Activated naive CD8-positive, alpha-beta T cell (primary cell): ENCODE results near the gene METTL4.

Experiments
- H3K27ac Mint-ChIP-seq: one replicate; pipeline ENCODE4 v1.8.0; 2021; ENCODE audit warnings: mixed read lengths
- H3K27me3 Mint-ChIP-seq: one replicate; pipeline ENCODE4 v1.8.0; 2021; ENCODE audit warnings: mixed read lengths
- H3K36me3 Mint-ChIP-seq: one replicate; pipeline ENCODE4 v1.8.0; 2021; ENCODE audit warnings: mixed read lengths
- H3K4me1 Mint-ChIP-seq: one replicate; pipeline ENCODE4 v1.8.0; 2021; ENCODE audit warnings: low read depth, mixed read lengths
- H3K4me3 Mint-ChIP-seq: one replicate; pipeline ENCODE4 v1.8.0; 2021; ENCODE audit warnings: mild to moderate bottlenecking, mixed read lengths
- H3K9me3 Mint-ChIP-seq: one replicate; pipeline ENCODE4 v1.8.0; 2021; ENCODE audit warnings: low read depth, mixed read lengths

The METTL4 gene

GRCh38 chr18:2571200-2572170 lies at the start of gene METTL4, which contains the start of gene NDC80:
TSS of gene METTL4 (minus strand) at chr18:2571505. CDS start at chr18:2567216, 4,289 bp downstream.
TSS of gene NDC80 (plus strand) at chr18:2571557. CDS start at chr18:2572986, 1,429 bp downstream.
- Mint-ChIP-seq H3K9me3 (no peaks in the 10 kb centered on the region), H3K4me3 (peak within 1 kb of the TSS; percentile 100), H3K4me1 (peaks cover 55% of the 10 kb centered on the region), H3K36me3 (peaks cover 6% of the 10 kb centered on the region), H3K27me3 (no peaks in the 10 kb centered on the region), H3K27ac (peak within 1 kb of the TSS; percentile 99)

- H3K4me1 Mint-ChIP-seq, result peaks cover 5% of the 10 kb centered on the region
- H3K27ac Mint-ChIP-seq, result no peak overlapping the region
- peaks cover 11% of the 10 kb centered on the region for H3K36me3 Mint-ChIP-seq
- peaks cover 3% of the 10 kb centered on the region for H3K9me3 Mint-ChIP-seq
- H3K27me3 Mint-ChIP-seq, result no peaks in the 10 kb centered on the region
- H3K4me3 Mint-ChIP-seq, result no peak overlapping the region
Observed at GRCh38 chr18:2618009-2618408, 46.7 kb upstream of the METTL4 start.

- peaks cover 11% of the 10 kb centered on the region for H3K36me3 Mint-ChIP-seq
- H3K27me3 Mint-ChIP-seq, result no peaks in the 10 kb centered on the region
- no peak overlapping the region for H3K4me3 Mint-ChIP-seq
Observed at GRCh38 chr18:2617401-2617998, 46.2 kb upstream of the METTL4 start.

GRCh38 chr18:2612996-2613395 lies 41.7 kb upstream of the METTL4 start:
- Mint-ChIP-seq H3K4me1 (peaks cover 23% of the 10 kb centered on the region), H3K27ac (no peak overlapping the region), H3K4me3 (no peak overlapping the region), H3K9me3 (peaks cover 3% of the 10 kb centered on the region), H3K36me3 (peaks cover 11% of the 10 kb centered on the region), H3K27me3 (no peaks in the 10 kb centered on the region)

More at GRCh38 chr18:2617401-2617998, 46.2 kb upstream of the METTL4 start:
- H3K9me3 Mint-ChIP-seq, result peaks cover 3% of the 10 kb centered on the region
- H3K27ac Mint-ChIP-seq, result no peak overlapping the region
- peaks cover 7% of the 10 kb centered on the region for H3K4me1 Mint-ChIP-seq

GRCh38 chr18:2610549-2610948 lies 39.2 kb upstream of the METTL4 start:
- Mint-ChIP-seq H3K4me3 (no peak overlapping the region), H3K27ac (no peak overlapping the region), H3K9me3 (peaks cover 3% of the 10 kb centered on the region), H3K4me1 (peaks cover 34% of the 10 kb centered on the region), H3K36me3 (peaks cover 9% of the 10 kb centered on the region), H3K27me3 (no peaks in the 10 kb centered on the region)

GRCh38 chr18:2609604-2610003 lies 38.3 kb upstream of the METTL4 start:
- Mint-ChIP-seq H3K4me1 (peaks cover 44% of the 10 kb centered on the region), H3K27ac (peak overlapping the region; percentile 35), H3K9me3 (no peaks in the 10 kb centered on the region), H3K27me3 (no peaks in the 10 kb centered on the region), H3K4me3 (no peak overlapping the region), H3K36me3 (peaks cover under 1% of the 10 kb centered on the region)

- H3K27ac Mint-ChIP-seq, result peak overlapping the region; percentile 94
- H3K4me1 Mint-ChIP-seq, result peaks cover 60% of the 10 kb centered on the region
- H3K27me3 Mint-ChIP-seq, result no peaks in the 10 kb centered on the region
- peak overlapping the region; percentile 74 for H3K4me3 Mint-ChIP-seq
- peaks cover 2% of the 10 kb centered on the region for H3K36me3 Mint-ChIP-seq
- H3K9me3 Mint-ChIP-seq, result no peaks in the 10 kb centered on the region
Observed at GRCh38 chr18:2606335-2606734, 35.0 kb upstream of the METTL4 start.

- no peak overlapping the region for H3K4me3 Mint-ChIP-seq
- peaks cover 2% of the 10 kb centered on the region for H3K36me3 Mint-ChIP-seq
- H3K4me1 Mint-ChIP-seq, result peaks cover 66% of the 10 kb centered on the region
Observed at GRCh38 chr18:2602844-2603243, 31.5 kb upstream of the METTL4 start.

GRCh38 chr18:2597639-2598038 lies 26.3 kb upstream of the METTL4 start:
- H3K9me3 Mint-ChIP-seq, result peaks cover 3% of the 10 kb centered on the region
- no peaks in the 10 kb centered on the region for H3K27me3 Mint-ChIP-seq
- peaks cover 63% of the 10 kb centered on the region for H3K4me1 Mint-ChIP-seq
- peak overlapping the region; percentile 62 for H3K27ac Mint-ChIP-seq
- H3K4me3 Mint-ChIP-seq, result no peak overlapping the region
- H3K36me3 Mint-ChIP-seq, result peaks cover 5% of the 10 kb centered on the region

More at GRCh38 chr18:2602844-2603243, 31.5 kb upstream of the METTL4 start:
- Mint-ChIP-seq H3K27me3 (no peaks in the 10 kb centered on the region), H3K27ac (peak overlapping the region; percentile 88), H3K9me3 (no peaks in the 10 kb centered on the region)

- Mint-ChIP-seq H3K27me3 (no peaks in the 10 kb centered on the region), H3K36me3 (peaks cover 7% of the 10 kb centered on the region), H3K4me1 (peaks cover 69% of the 10 kb centered on the region)
Observed at GRCh38 chr18:2590303-2590702, 19.0 kb upstream of the METTL4 start.

GRCh38 chr18:2589345-2590068 lies 18.2 kb upstream of the METTL4 start:
- no peaks in the 10 kb centered on the region for H3K27me3 Mint-ChIP-seq
- peaks cover 7% of the 10 kb centered on the region for H3K36me3 Mint-ChIP-seq
- H3K27ac Mint-ChIP-seq, result peak overlapping the region; percentile 94
- H3K4me1 Mint-ChIP-seq, result peaks cover 63% of the 10 kb centered on the region
- H3K4me3 Mint-ChIP-seq, result peak overlapping the region; percentile 82
- H3K9me3 Mint-ChIP-seq, result no peaks in the 10 kb centered on the region

More at GRCh38 chr18:2590303-2590702, 19.0 kb upstream of the METTL4 start:
- Mint-ChIP-seq H3K27ac (peak overlapping the region; percentile 89), H3K9me3 (no peaks in the 10 kb centered on the region), H3K4me3 (peak overlapping the region; percentile 66)

- peak overlapping the region; percentile 94 for H3K27ac Mint-ChIP-seq
- H3K4me3 Mint-ChIP-seq, result peak overlapping the region; percentile 82
- H3K9me3 Mint-ChIP-seq, result no peaks in the 10 kb centered on the region
- H3K36me3 Mint-ChIP-seq, result peaks cover 7% of the 10 kb centered on the region
- H3K27me3 Mint-ChIP-seq, result no peaks in the 10 kb centered on the region
- H3K4me1 Mint-ChIP-seq, result peaks cover 56% of the 10 kb centered on the region
Observed at GRCh38 chr18:2588666-2589344, 17.5 kb upstream of the METTL4 start.

- Mint-ChIP-seq H3K4me3 (peak overlapping the region; percentile 63), H3K4me1 (peaks cover 49% of the 10 kb centered on the region), H3K36me3 (peaks cover 6% of the 10 kb centered on the region), H3K9me3 (no peaks in the 10 kb centered on the region), H3K27ac (peak overlapping the region; percentile 94), H3K27me3 (no peaks in the 10 kb centered on the region)
Observed at GRCh38 chr18:2587788-2588187, 16.5 kb upstream of the METTL4 start.

- no peak overlapping the region for H3K27ac Mint-ChIP-seq
- no peak overlapping the region for H3K4me3 Mint-ChIP-seq
- H3K4me1 Mint-ChIP-seq, result peaks cover 52% of the 10 kb centered on the region
- no peaks in the 10 kb centered on the region for H3K9me3 Mint-ChIP-seq
- peaks cover 7% of the 10 kb centered on the region for H3K36me3 Mint-ChIP-seq
- H3K27me3 Mint-ChIP-seq, result no peaks in the 10 kb centered on the region
Observed at GRCh38 chr18:2573408-2573807, 2.1 kb upstream of the METTL4 start.
